GM23338 (cell line): Measurements from ENCODE around the gene NSUN7. TPM values are rescaled to one million over a fixed set of nuclear protein-coding genes. Genes with fewer than 3 reads are reported as not detected.

Source experiments
- ATAC-seq: fragments of 200-7000 bp; cut with Tn5 transposase; 3 replicates; pipeline ENCODE4 v1.9.1; 2020
- DNase-seq: peaks from one replicate; pipeline ENCODE4 v3.0.0-alpha.2; 2015; ENCODE audit warnings: low spot score
- H2AFZ ChIP-seq: fragments of 200-600 bp; sonication (generic); 2 replicates; pipeline ENCODE4 v1.8.0; 2016; ENCODE audit warnings: antibody characterized with exemption, mild to moderate bottlenecking, moderate library complexity
- H3F3A ChIP-seq: fragments of 200-600 bp; sonication (generic); replicated peaks from 2 replicates; pipeline ENCODE4 v1.8.0; 2017; ENCODE audit warnings: antibody characterized with exemption, mixed run types, low read depth
- H3K27ac ChIP-seq: fragments of 200-600 bp; sonication (generic); 2 replicates; pipeline ENCODE4 v1.6.1; 2016; ENCODE audit warnings: low read depth
- H3K27me3 ChIP-seq: fragments of 200-600 bp; sonication (generic); 2 replicates; pipeline ENCODE4 v1.8.0; 2016; ENCODE audit warnings: mild to moderate bottlenecking, mixed run types, moderate library complexity; ENCODE audit not compliant: insufficient read depth
- H3K36me3 ChIP-seq: fragments of 200-600 bp; sonication (generic); 2 replicates; pipeline ENCODE4 v1.8.0; 2016; ENCODE audit warnings: mild to moderate bottlenecking; ENCODE audit not compliant: insufficient read depth
- H3K4me1 ChIP-seq: fragments of 200-600 bp; sonication (generic); 2 replicates; pipeline ENCODE4 v1.8.0; 2016; ENCODE audit warnings: mild to moderate bottlenecking, moderate library complexity; ENCODE audit not compliant: insufficient read depth
- H3K4me2 ChIP-seq: fragments of 200-600 bp; sonication (generic); 2 replicates; pipeline ENCODE4 v1.7.1; 2017; ENCODE audit warnings: mixed run types
- H3K4me3 ChIP-seq: fragments of 200-600 bp; sonication (generic); 2 replicates; pipeline ENCODE4 v1.6.1; 2016; ENCODE audit warnings: mixed run types
- H3K79me2 ChIP-seq: fragments of 200-600 bp; sonication (generic); replicated peaks from 2 replicates; pipeline ENCODE4 v1.8.0; 2017; ENCODE audit warnings: mild to moderate bottlenecking; ENCODE audit not compliant: insufficient read depth
- H3K9me2 ChIP-seq: fragments of 200-600 bp; sonication (generic); 2 replicates; pipeline ENCODE4 v1.8.0; 2017; ENCODE audit not compliant: insufficient read depth
- H4K20me1 ChIP-seq: fragments of 200-600 bp; sonication (generic); replicated peaks from 2 replicates; pipeline ENCODE4 v1.8.0; 2017; ENCODE audit warnings: mild to moderate bottlenecking; ENCODE audit not compliant: insufficient read depth
- H3K27ac Mint-ChIP-seq: 2 replicates; pipeline ENCODE4 v1.8.0; 2020; ENCODE audit warnings: inconsistent platforms, mild to moderate bottlenecking, moderate library complexity, mixed read lengths
- H3K27me3 Mint-ChIP-seq: 3 replicates; pipeline ENCODE4 v1.8.0; 2022; ENCODE audit warnings: low read depth, mild to moderate bottlenecking, moderate library complexity, mixed read lengths, inconsistent platforms; ENCODE audit not compliant: insufficient read depth, poor library complexity
- H3K36me3 Mint-ChIP-seq: 3 replicates; pipeline ENCODE4 v1.8.0; 2021; ENCODE audit warnings: low read depth, mild to moderate bottlenecking, inconsistent platforms, moderate library complexity, mixed read lengths
- H3K4me1 Mint-ChIP-seq: 3 replicates; pipeline ENCODE4 v1.8.0; 2020; ENCODE audit warnings: mild to moderate bottlenecking, inconsistent platforms, mixed read lengths
- H3K4me3 Mint-ChIP-seq: 3 replicates; pipeline ENCODE4 v1.8.0; 2021; ENCODE audit warnings: moderate library complexity, mild to moderate bottlenecking, inconsistent platforms, mixed read lengths
- H3K9me3 Mint-ChIP-seq: 3 replicates; pipeline ENCODE4 v1.8.0; 2020; ENCODE audit warnings: moderate library complexity, mild to moderate bottlenecking, inconsistent platforms, mixed read lengths
- CREB1 ChIP-seq: fragments of 250-450 bp; sonication (Bioruptor Pico); IDR thresholded peaks from 2 replicates; pipeline ENCODE4 v1.5.0; 2020; ENCODE audit warnings: low read depth, mild to moderate bottlenecking, moderate library complexity
- EZH2 ChIP-seq: fragments of 200-600 bp; sonication (generic); IDR thresholded peaks from one replicate; pipeline ENCODE4 v1.8.0; 2017; ENCODE audit warnings: antibody characterized with exemption, mild to moderate bottlenecking, low read depth; ENCODE audit not compliant: unreplicated experiment
- EZH2phosphoT487 ChIP-seq: fragments of 200-600 bp; sonication (generic); IDR thresholded peaks from one replicate; pipeline ENCODE4 v1.8.1; 2018; ENCODE audit warnings: antibody characterized with exemption; ENCODE audit not compliant: unreplicated experiment
- JUNB ChIP-seq: IDR thresholded peaks from one replicate; pipeline ENCODE4 v1.6.1; 2016; ENCODE audit warnings: antibody characterized with exemption; ENCODE audit not compliant: unreplicated experiment
- NANOG ChIP-seq: IDR thresholded peaks from 2 replicates; pipeline ENCODE4 v1.6.1; 2016; ENCODE audit warnings: antibody characterized with exemption, borderline replicate concordance
- POLR2AphosphoS5 ChIP-seq: IDR thresholded peaks from 2 replicates; pipeline ENCODE4 v1.6.1; 2016; ENCODE audit warnings: antibody characterized with exemption, low read depth
- STAT1 ChIP-seq: IDR thresholded peaks from one replicate; pipeline ENCODE4 v1.6.1; 2016; ENCODE audit warnings: antibody characterized with exemption; ENCODE audit not compliant: unreplicated experiment
- ZNF114 ChIP-seq: fragments of 250-450 bp; sonication (Bioruptor Pico); IDR thresholded peaks from 2 replicates; pipeline ENCODE4 v1.5.0; 2020; ENCODE audit warnings: mild to moderate bottlenecking, moderate library complexity
- ZNF331 ChIP-seq: fragments of 250-450 bp; sonication (Bioruptor Pico); IDR thresholded peaks from 2 replicates; pipeline ENCODE4 v1.5.0; 2020; ENCODE audit warnings: low read depth, mild to moderate bottlenecking, moderate library complexity
- polyA plus RNA-seq: library from polyadenylated mRNA; unstranded; fragments of >200 nt; fragmentation: Nextera tagmentation; extraction: Ambion mirVana; gene quantifications from 2 replicates; pipeline ENCODE4 v1.2.1, GENCODE V29; 2016
- total RNA-seq: library from RNA; depleted of rRNA; stranded (reverse); fragments of >200 nt; shearing (Covaris generic); gene quantifications from 2 replicates; pipeline ENCODE4 v1.2.3, GENCODE V29; 2014
- TF ChIP-seq, protein P1 (sequence below): IDR thresholded peaks from one replicate; pipeline ENCODE4 v1.6.1; 2018; ENCODE audit warnings: antibody characterized with exemption; ENCODE audit not compliant: unreplicated experiment
- TF ChIP-seq, protein P2 (sequence below): fragments of 250-450 bp; sonication (Bioruptor Pico); IDR thresholded peaks from 2 replicates; pipeline ENCODE4 v1.5.0; 2020; ENCODE audit warnings: mild to moderate bottlenecking, moderate library complexity
- TF ChIP-seq, protein P3 (sequence below), 2 experiments: fragments of 200-600 bp in 1 of 2; sonication (generic) in 1 of 2; conservative IDR thresholded peaks; 2 replicates each; pipeline versions ENCODE4 v1.5.1 to v1.6.1; 2016 to 2017; ENCODE audit warnings: antibody characterized with exemption in 2 of 2, low read depth in 2 of 2, mild to moderate bottlenecking in 2 of 2, moderate library complexity in 1 of 2
- TF ChIP-seq, protein P4 (sequence below): IDR thresholded peaks from 2 replicates; pipeline ENCODE4 v1.6.1; 2016; ENCODE audit warnings: antibody characterized with exemption

NSUN7 gene
- total and polyA plus RNA-seq, 2 experiments from 2014 or later = 28.8 to 29.0 TPM

DNA sequence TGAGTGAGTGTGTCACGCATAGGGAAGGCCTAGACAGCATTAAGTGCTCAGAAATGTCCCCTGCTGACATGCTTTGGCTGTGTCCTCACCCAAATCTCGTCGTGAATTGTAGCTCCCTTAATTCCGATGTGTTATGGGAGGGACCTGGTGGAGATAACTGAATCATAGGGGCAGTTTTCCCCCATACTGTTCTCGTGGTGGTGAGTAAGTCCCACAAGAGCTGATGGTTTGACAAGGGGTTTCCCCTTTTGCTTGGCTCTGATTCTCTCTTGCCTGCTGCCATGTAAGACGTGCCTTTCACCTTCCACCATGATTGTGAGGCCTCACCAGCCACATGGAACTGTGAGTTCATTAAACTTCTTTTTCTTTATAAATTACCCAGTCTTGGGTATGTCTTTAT, 78.0 kb downstream of the NSUN7 start:
- H3K9me2 ChIP-seq = no peaks in the 10 kb centered on the region
- H3K4me1 ChIP-seq = no peaks in the 10 kb centered on the region
- no peak overlapping the region for H3K27ac ChIP-seq
- TF ChIP-seq, protein P1, sequence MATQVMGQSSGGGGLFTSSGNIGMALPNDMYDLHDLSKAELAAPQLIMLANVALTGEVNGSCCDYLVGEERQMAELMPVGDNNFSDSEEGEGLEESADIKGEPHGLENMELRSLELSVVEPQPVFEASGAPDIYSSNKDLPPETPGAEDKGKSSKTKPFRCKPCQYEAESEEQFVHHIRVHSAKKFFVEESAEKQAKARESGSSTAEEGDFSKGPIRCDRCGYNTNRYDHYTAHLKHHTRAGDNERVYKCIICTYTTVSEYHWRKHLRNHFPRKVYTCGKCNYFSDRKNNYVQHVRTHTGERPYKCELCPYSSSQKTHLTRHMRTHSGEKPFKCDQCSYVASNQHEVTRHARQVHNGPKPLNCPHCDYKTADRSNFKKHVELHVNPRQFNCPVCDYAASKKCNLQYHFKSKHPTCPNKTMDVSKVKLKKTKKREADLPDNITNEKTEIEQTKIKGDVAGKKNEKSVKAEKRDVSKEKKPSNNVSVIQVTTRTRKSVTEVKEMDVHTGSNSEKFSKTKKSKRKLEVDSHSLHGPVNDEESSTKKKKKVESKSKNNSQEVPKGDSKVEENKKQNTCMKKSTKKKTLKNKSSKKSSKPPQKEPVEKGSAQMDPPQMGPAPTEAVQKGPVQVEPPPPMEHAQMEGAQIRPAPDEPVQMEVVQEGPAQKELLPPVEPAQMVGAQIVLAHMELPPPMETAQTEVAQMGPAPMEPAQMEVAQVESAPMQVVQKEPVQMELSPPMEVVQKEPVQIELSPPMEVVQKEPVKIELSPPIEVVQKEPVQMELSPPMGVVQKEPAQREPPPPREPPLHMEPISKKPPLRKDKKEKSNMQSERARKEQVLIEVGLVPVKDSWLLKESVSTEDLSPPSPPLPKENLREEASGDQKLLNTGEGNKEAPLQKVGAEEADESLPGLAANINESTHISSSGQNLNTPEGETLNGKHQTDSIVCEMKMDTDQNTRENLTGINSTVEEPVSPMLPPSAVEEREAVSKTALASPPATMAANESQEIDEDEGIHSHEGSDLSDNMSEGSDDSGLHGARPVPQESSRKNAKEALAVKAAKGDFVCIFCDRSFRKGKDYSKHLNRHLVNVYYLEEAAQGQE = no peak
- TF ChIP-seq NANOG (no peak), EZH2phosphoT487 (no peak), ZNF331 (CRISPR knock-in tag) (no peak), JUNB (no peak), EZH2 (no peak), STAT1 (no peak), CREB1 (CRISPR knock-in tag) (no peak), POLR2AphosphoS5 (no peak), ZNF114 (CRISPR knock-in tag) (no peak)
- TF ChIP-seq, protein P2, sequence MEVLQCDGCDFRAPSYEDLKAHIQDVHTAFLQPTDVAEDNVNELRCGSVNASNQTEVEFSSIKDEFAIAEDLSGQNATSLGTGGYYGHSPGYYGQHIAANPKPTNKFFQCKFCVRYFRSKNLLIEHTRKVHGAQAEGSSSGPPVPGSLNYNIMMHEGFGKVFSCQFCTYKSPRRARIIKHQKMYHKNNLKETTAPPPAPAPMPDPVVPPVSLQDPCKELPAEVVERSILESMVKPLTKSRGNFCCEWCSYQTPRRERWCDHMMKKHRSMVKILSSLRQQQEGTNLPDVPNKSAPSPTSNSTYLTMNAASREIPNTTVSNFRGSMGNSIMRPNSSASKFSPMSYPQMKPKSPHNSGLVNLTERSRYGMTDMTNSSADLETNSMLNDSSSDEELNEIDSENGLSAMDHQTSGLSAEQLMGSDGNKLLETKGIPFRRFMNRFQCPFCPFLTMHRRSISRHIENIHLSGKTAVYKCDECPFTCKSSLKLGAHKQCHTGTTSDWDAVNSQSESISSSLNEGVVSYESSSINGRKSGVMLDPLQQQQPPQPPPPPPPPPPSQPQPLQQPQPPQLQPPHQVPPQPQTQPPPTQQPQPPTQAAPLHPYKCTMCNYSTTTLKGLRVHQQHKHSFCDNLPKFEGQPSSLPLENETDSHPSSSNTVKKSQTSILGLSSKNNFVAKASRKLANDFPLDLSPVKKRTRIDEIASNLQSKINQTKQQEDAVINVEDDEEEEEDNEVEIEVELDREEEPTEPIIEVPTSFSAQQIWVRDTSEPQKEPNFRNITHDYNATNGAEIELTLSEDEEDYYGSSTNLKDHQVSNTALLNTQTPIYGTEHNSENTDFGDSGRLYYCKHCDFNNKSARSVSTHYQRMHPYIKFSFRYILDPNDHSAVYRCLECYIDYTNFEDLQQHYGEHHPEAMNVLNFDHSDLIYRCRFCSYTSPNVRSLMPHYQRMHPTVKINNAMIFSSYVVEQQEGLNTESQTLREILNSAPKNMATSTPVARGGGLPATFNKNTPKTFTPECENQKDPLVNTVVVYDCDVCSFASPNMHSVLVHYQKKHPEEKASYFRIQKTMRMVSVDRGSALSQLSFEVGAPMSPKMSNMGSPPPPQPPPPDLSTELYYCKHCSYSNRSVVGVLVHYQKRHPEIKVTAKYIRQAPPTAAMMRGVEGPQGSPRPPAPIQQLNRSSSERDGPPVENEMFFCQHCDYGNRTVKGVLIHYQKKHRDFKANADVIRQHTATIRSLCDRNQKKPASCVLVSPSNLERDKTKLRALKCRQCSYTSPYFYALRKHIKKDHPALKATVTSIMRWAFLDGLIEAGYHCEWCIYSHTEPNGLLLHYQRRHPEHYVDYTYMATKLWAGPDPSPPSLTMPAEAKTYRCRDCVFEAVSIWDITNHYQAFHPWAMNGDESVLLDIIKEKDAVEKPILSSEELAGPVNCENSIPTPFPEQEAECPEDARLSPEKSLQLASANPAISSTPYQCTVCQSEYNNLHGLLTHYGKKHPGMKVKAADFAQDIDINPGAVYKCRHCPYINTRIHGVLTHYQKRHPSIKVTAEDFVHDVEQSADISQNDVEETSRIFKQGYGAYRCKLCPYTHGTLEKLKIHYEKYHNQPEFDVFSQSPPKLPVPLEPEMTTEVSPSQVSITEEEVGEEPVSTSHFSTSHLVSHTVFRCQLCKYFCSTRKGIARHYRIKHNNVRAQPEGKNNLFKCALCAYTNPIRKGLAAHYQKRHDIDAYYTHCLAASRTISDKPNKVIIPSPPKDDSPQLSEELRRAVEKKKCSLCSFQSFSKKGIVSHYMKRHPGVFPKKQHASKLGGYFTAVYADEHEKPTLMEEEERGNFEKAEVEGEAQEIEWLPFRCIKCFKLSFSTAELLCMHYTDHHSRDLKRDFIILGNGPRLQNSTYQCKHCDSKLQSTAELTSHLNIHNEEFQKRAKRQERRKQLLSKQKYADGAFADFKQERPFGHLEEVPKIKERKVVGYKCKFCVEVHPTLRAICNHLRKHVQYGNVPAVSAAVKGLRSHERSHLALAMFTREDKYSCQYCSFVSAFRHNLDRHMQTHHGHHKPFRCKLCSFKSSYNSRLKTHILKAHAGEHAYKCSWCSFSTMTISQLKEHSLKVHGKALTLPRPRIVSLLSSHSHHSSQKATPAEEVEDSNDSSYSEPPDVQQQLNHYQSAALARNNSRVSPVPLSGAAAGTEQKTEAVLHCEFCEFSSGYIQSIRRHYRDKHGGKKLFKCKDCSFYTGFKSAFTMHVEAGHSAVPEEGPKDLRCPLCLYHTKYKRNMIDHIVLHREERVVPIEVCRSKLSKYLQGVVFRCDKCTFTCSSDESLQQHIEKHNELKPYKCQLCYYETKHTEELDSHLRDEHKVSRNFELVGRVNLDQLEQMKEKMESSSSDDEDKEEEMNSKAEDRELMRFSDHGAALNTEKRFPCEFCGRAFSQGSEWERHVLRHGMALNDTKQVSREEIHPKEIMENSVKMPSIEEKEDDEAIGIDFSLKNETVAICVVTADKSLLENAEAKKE (CRISPR knock-in tag) = no peak
- TF ChIP-seq, protein P3, sequence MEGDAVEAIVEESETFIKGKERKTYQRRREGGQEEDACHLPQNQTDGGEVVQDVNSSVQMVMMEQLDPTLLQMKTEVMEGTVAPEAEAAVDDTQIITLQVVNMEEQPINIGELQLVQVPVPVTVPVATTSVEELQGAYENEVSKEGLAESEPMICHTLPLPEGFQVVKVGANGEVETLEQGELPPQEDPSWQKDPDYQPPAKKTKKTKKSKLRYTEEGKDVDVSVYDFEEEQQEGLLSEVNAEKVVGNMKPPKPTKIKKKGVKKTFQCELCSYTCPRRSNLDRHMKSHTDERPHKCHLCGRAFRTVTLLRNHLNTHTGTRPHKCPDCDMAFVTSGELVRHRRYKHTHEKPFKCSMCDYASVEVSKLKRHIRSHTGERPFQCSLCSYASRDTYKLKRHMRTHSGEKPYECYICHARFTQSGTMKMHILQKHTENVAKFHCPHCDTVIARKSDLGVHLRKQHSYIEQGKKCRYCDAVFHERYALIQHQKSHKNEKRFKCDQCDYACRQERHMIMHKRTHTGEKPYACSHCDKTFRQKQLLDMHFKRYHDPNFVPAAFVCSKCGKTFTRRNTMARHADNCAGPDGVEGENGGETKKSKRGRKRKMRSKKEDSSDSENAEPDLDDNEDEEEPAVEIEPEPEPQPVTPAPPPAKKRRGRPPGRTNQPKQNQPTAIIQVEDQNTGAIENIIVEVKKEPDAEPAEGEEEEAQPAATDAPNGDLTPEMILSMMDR (conservative IDR thresholded peaks at IDR 0.05; ENCODE audit: low read depth in 2 of 2) = no peak
- TF ChIP-seq, protein P4, sequence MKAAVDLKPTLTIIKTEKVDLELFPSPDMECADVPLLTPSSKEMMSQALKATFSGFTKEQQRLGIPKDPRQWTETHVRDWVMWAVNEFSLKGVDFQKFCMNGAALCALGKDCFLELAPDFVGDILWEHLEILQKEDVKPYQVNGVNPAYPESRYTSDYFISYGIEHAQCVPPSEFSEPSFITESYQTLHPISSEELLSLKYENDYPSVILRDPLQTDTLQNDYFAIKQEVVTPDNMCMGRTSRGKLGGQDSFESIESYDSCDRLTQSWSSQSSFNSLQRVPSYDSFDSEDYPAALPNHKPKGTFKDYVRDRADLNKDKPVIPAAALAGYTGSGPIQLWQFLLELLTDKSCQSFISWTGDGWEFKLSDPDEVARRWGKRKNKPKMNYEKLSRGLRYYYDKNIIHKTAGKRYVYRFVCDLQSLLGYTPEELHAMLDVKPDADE = no peak
- no peak overlapping the region for H3K4me3 Mint-ChIP-seq
- H3K27me3 Mint-ChIP-seq = peaks cover 4% of the 10 kb centered on the region
- H3F3A ChIP-seq = no peaks in the 10 kb centered on the region
- no peaks in the 10 kb centered on the region; the same call in 2 of the 3 replicates for H3K4me1 Mint-ChIP-seq
- H3K4me3 ChIP-seq = no peak overlapping the region
- 0 out of 2 replicates have a peak, but pooled peaks cover 4% of the 10 kb centered on the region for H3K79me2 ChIP-seq
- ATAC-seq (no peak), DNase-seq (no peak)
- H3K36me3 Mint-ChIP-seq = peaks cover 63% of the 10 kb centered on the region
- peaks cover 10% of the 10 kb centered on the region; the same call in 1 of the 2 replicates for H4K20me1 ChIP-seq
- H3K9me3 Mint-ChIP-seq = no peaks in the 10 kb centered on the region
- H3K36me3 ChIP-seq = peaks cover 11% of the 10 kb centered on the region
- H2AFZ ChIP-seq = no peak overlapping the region
- H3K4me2 ChIP-seq = no peak overlapping the region
- H3K27ac Mint-ChIP-seq = 0 out of 2 replicates have a peak overlapping the region, but pooled peaks have one; percentile 33
- H3K27me3 ChIP-seq = no peaks in the 10 kb centered on the region
